Suprapubic skin (tissue), 4 donors: Measurements from ENCODE around the gene C9orf152.

ENCODE experiments used
- EP300 ChIP-seq: sonication (generic); formaldehyde crosslinking; IDR thresholded peaks from one replicate; pipeline ENCODE4 v1.6.1; 2017; ENCODE audit warnings: antibody characterized with exemption
- POLR2A ChIP-seq, 2 donors: fragments of 450-650 bp; IDR thresholded peaks; one replicate each; pipeline ENCODE4 v1.6.1; 2017; ENCODE audit warnings: antibody characterized with exemption in 2 of 2, mild to moderate bottlenecking in 2 of 2, moderate library complexity in 2 of 2
- POLR2AphosphoS5 ChIP-seq, 3 donors: sonication (generic); formaldehyde crosslinking; IDR thresholded peaks; one replicate each; pipeline ENCODE4 v1.6.1; 2017; ENCODE audit warnings: antibody characterized with exemption in 3 of 3
- TF ChIP-seq, protein P1 (sequence below), 2 donors: fragments of 200-600 bp in 1 of 2; fragments of 450-650 bp in 1 of 2; sonication (generic) in 1 of 2; IDR thresholded peaks; one replicate each; pipeline ENCODE4 v1.5.1; 2016 to 2019; ENCODE audit warnings: antibody characterized with exemption in 2 of 2, mild to moderate bottlenecking in 1 of 2, moderate library complexity in 1 of 2

DNA sequence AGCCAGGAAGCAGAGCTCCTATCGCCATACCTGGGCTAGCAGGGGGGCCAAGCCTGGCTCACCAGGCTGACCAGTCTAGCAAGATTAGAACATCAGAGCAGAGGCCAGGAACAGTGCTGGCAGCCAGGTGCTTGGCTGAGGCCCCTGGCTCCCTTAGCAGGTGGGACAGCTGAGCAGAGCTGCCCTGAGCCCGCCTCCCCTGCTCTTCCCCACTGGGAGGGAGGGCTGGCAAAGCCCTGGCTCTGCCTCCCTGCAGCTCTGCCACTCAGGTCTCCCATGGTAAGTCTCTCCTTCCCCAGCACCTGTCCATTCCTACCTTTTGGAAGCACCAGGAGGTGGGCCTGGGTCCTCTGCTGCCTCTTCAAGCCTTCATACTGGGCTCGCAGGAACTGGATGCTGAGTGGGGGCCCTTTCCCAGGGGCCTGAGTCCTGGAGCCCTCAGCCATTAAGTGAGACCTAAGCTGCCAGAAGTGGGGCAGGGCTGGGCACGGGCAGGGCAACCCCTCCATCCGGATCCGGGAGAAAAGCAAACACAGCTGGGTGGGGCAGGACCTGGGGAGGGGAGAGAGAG, 803 bp downstream of the C9orf152 start:
- TF ChIP-seq, protein P1, sequence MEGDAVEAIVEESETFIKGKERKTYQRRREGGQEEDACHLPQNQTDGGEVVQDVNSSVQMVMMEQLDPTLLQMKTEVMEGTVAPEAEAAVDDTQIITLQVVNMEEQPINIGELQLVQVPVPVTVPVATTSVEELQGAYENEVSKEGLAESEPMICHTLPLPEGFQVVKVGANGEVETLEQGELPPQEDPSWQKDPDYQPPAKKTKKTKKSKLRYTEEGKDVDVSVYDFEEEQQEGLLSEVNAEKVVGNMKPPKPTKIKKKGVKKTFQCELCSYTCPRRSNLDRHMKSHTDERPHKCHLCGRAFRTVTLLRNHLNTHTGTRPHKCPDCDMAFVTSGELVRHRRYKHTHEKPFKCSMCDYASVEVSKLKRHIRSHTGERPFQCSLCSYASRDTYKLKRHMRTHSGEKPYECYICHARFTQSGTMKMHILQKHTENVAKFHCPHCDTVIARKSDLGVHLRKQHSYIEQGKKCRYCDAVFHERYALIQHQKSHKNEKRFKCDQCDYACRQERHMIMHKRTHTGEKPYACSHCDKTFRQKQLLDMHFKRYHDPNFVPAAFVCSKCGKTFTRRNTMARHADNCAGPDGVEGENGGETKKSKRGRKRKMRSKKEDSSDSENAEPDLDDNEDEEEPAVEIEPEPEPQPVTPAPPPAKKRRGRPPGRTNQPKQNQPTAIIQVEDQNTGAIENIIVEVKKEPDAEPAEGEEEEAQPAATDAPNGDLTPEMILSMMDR (IDR thresholded peaks at IDR 0.05): no peak
- TF ChIP-seq POLR2AphosphoS5 (IDR thresholded peaks at IDR 0.05) (no peak), POLR2A (IDR thresholded peaks at IDR 0.05) (no peak), EP300 (no peak)
